Measurements from ENCODE around the gene TNNT3.

- TF ChIP-seq, protein P1, sequence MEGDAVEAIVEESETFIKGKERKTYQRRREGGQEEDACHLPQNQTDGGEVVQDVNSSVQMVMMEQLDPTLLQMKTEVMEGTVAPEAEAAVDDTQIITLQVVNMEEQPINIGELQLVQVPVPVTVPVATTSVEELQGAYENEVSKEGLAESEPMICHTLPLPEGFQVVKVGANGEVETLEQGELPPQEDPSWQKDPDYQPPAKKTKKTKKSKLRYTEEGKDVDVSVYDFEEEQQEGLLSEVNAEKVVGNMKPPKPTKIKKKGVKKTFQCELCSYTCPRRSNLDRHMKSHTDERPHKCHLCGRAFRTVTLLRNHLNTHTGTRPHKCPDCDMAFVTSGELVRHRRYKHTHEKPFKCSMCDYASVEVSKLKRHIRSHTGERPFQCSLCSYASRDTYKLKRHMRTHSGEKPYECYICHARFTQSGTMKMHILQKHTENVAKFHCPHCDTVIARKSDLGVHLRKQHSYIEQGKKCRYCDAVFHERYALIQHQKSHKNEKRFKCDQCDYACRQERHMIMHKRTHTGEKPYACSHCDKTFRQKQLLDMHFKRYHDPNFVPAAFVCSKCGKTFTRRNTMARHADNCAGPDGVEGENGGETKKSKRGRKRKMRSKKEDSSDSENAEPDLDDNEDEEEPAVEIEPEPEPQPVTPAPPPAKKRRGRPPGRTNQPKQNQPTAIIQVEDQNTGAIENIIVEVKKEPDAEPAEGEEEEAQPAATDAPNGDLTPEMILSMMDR (IDR thresholded peaks at IDR 0.05) = no peak
- TF ChIP-seq POLR2A (IDR thresholded peaks at IDR 0.05) = no peak
These were observed 30.1 kb upstream of the TNNT3 start for GRCh38 chr11:1889224-1889930.

All from thyroid gland (tissue), 4 donors.